ENCODE results near the gene RASIP1.
"Not testable (repeated sequence)": the region's sequence is repeated elsewhere in the genome, so short reads cannot be mapped to it uniquely, and the experiment has no call there.

The RASIP1 gene

DNA sequence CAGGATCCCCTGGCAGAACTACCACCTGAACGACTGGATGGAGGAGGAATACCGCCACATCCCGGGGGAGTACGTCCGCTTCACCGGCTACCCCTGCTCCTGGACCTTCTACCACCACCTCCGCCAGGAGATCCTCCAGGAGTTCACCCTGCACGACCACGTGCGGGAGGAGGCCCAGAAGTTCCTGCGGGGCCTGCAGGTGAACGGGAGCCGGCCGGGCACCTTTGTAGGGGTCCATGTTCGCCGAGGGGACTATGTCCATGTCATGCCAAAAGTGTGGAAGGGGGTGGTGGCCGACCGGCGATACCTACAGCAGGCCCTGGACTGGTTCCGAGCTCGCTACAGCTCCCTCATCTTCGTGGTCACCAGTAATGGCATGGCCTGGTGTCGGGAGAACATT, 37.1 kb downstream of the RASIP1 start:
- DNase-seq, result no peak

DNA sequence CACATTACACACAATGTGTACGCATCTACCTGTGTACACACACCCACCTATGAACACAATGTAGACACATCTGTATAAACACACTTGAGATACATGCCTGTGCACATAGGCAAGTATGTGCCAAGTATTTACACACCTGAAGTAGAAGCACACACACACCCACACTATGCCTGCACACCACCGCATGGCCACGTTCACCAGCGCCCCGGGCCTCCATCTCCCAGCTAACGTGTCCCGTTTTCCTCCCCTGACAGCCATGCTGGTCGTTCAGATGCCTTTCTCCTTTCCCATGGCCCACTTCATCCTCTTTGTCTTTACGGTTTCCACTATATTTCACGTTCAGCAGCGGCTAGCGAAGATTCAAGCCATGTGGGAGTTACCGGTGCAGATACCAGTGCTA, 37.7 kb downstream of the RASIP1 start:
- no peak for DNase-seq

DNA sequence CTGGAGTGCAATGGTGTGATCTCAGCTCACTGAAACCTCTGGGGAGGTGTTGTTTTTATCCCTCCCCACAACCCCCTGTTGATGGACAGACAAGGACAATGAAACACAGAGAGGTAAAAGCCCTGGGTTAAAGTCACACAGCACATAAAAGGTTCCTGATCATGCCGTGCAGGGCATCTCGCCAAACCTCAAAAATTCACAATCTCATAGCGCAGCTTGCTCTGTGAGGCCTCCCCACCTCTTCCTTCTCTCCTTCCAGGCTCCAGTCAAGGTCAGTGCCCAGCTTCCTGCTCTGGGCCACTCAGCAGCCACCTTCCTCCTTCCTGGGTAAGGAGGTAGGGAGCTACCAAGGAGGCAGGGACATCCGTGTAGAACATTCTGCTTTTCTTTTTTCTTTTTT, 42.4 kb downstream of the RASIP1 start:
- peak; percentile 91 for DNase-seq

DNA sequence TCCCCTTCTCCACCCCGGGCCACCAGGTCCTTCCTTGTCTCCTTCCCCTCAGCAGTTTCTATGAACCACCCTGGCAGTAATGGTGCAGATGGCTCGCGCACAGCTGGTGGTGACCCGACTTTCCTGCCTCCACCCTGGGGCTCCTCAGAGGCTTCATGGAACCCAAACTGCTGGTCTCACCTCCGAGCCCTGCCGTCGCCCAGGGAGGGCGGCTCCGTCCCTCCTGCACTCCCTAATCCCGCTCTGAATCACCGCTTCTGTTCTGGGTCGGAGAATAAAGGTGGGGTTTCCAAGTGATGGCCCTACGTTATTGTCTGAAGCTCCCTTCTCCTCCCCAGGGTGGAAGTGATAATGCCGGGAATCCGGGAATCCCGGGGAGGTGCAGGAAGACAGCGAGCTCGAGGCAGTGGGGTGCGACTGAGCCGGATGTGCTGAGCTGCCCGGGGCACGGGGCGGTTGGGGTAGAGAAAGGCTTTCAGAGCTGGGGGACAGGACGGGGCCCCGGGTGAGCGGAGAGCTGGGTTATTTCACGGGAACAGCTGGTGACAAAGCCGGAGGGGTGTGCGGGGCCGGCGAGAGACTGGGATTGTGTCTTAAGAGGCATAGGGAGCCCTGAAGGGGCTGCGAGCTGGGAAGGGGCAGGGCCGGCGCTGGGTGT, 43.9 kb downstream of the RASIP1 start:
- DNase-seq, result no peak

DNA sequence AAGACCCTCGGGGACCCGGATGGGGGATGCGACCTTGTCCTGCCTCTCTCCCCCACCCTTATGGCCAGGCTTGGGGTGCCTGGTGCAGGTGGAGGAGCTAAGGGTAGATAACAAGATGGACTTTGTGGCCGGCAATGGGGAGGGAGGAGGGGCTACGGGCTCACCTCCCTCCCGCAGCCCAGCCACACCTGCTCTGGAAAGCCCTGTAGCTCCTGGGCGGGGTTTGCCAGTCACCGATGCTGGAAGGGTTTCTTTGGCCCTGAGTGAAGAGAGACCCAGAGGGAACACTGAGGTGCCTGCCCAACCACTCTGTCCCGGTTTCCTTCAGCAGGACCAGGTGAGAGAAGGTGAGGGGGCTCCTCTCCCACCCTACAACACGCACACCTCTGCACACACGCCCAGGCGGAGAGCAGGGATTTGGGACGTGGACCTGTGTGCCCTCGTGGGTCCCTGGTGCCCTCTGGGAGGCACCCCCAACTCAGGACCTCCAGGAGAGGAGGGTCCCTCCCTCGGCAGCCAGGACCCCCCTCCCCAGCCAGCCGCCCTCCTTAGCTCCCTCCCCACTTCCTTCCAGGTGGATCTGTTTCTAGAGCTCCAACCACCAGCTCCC, 44.6 kb downstream of the RASIP1 start, which contains the start of gene FUT2:
Gene FUT2 (plus strand): TSS at position 229 of the 610 bp plus-strand sequence. CDS start 6,986 bp downstream, outside the sequence.
- DNase-seq, result no peak

DNA sequence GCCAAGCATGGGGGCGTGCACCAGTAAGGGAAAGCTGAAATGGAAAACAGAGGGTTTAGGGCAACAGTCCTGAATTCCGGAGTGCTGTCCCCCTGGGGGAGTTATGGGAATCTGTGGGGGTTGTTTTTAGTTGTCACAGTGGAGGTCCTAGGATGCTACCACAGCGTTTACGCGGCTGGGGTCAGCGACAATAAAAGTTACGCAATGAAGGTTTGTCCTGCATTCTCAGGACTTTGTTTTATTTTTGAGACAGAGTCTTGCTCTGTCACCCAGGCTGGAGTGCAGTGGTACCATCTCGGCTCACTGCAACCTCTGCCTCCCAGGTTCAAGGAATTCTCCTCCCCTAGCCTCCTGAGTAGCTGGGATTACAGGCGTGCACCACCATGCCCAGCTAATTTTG, 46.8 kb downstream of the RASIP1 start:
- DNase-seq, result not testable (repeated sequence)

DNA sequence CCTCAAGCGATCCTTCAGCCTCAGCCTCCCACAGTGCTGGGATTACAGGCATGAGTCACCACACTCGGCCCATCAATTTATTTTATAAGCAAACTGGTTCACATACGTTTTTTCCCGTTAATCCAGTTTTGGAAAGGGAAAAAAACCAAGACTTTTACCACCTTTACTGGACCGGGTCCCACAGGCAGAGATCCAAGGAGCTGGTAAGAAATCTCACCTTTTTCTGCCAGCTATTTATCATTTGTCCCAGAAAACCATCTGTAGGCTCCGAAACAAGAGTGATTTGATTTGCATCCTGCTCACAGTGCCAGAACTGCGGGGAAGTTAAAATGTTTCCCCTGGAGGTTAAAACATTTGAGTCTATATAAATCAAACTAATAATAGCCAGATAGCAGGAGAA, 51.0 kb downstream of the RASIP1 start:
- no peak for DNase-seq

DNA sequence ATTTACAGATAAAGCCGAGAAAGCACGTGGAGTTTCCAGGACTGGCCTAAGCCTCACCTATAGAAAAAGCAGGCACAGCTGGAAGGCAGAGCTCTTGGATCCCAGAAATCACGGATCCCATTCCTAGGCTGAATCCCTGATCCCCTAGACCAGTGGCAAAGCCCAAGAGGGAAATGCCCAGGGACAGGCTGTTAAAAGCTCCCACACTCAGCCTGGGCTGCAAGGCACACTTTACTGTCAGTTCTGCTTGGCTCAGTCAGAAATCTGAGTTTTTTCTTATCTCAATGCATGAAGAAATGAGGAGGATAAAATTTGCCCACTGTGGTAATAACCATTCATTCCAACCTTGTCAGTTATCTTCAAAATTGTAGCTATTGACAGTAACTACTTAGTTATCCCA, 52.6 kb downstream of the RASIP1 start:
- DNase-seq, result no peak

DNA sequence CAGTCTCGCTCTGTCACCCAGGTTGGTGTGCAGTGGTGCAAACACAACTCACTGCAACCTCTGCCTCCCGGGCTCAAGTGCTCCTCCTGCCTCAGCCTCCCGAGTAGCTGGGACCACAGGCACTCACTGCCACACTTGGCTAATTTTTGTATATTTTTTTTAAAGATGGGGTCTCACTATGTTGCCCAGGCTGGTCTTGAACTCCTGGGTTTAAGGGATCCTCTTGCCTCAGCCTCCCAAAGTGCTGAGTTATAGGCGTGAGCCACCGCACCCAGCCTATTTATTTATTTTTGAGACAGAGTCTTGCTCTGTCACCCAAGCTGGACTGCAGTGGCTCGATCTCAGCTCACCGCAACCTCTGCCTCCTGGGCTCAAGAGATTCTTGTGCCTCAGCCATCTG, 53.8 kb downstream of the RASIP1 start:
- DNase-seq, result not testable (repeated sequence)

DNA sequence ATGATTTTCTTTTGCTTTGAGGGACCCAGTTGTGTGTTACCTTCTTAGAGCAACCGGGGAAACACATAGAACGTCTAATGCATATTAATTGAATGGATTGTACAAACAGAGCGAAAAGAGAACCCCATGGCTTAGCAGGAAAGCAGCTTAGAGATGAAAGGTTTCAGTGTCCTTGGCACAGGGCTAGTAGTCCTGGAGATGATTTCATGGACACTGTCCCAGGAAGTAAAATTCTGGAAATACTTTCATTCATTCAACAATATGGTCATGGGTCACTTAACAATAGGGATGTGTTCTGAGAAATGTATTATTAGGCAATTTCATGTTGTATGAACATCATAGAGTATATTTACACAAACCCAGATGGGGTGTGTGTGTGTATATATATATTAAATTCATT, 54.3 kb downstream of the RASIP1 start:
- DNase-seq, result no peak

DNA sequence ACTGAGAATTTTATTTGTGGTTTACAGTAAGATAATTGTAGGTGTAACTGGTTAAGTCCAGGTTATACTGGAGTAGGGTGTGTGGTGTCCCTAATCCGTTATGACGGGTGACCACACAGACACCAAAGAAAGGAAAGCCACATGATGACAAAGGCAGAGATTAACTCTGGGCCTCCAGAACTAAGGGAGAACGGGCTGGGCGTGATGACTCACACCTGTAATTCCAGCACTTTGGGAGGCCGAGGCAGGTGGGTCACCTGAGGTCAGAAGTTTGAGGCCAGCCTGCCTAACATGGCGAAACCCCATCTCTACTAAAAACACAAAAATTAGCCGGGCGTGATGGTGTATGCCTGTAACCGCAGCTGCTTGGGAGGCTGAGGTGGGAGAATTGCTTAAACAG, 54.8 kb downstream of the RASIP1 start:
- no peak for DNase-seq

DNA sequence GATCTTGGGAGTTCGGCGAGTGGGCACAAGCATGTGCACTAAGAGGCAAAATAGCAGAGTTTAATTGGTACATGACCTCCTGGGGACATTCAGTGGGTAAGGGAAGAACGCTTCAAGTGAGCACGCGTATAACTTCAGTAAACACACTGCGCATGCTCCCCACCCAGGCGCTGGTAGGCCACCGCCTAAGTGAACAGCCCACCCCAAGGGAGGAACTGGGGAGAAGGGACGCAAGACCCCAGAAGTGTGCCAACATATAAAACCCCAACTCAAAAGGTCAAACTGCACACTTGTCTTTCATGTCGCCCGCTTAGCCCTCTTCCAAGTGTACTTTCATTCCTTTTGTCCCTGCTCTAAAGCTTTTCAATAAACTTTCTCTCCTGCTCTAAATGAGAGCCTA, 57.1 kb downstream of the RASIP1 start:
- peak; percentile 66 for DNase-seq

DNA sequence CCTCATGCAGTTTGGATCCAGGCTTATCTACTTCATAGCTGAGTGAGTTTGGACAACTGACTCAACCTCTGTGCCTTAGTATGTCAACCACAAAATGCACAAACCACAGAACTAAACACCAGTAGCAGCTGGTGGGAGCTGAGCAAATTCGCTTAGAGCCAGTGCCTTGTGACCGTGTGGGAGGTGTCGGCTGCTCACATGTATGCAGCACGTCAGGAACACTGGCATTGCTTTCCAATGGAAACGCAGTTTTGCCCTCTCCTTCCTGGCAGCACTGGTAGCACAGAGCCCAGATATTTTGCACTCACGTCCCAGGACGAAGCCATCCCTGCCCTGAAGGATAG, 59.3 kb downstream of the RASIP1 start:
- peak; percentile 92 for DNase-seq

DNA sequence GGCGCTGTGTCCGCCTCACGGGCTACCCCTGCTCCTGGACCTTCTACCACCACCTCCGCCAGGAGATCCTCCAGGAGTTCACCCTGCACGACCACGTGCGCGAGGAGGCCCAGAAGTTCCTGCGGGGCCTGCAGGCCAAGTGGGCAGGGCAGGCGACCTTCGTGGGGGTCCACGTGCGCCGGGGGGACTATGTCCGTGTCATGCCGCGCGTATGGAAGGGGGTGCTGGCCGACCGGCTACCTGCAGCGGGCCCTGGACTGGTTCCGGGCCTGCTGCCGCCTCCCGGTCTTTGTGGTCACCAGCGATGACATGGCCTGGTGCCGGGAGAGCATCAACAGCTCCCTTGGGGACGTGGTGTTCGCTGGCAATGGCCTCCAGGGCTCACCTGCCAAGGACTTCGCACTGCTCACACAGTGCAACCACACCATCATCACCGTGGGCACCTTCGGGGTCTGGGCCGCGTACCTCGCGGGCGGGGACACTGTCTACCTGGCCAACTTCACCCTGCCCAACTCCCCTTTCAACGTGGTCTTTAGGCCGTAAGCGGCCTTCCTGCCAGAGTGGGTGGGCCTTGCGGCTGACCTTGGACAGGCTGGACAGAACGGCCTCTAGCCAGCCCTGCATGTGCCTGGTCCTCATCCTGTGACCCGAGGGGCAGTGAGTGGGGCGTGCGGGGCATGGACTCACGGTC, 59.8 kb downstream of the RASIP1 start:
- DNase-seq, result no peak

DNA sequence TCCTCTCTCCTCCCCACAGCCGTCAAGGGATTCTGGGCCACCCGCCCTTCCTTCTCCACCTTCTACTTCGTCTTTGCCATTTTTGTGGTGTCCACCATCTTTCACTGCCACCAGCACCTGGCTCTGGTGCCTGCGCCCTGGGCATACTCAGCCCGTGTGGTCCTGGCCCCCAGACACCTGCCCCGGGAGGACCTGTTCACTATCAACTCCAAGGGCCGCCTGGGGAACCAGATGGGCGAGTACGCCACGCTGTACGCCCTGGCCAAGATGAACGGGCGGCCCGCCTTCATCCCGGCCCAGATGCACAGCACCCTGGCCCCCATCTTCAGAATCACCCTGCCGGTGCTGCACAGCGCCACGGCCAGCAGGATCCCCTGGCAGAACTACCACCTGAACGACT, 60.4 kb downstream of the RASIP1 start:
- not testable (repeated sequence) for DNase-seq

DNA sequence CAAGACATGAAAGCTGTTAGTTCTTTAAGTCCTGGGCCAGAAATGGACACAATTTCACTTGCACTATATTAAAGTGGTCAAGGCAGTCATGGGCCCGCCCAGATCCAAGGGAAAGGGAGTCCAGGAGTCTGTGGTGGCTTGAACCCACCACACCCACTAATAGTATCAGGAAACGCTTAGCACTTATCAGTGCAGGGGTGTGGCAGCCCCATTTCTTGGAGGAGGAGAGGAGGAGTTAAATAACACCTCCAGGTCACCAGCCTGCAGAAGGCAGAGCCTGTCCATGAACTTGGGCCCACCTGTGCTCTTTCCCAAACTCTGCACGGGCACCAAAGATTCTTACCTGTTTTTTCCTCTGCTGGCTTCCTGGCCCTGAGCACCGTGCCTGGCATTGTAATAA, 62.2 kb downstream of the RASIP1 start:
- DNase-seq, result peak; percentile 80

DNA sequence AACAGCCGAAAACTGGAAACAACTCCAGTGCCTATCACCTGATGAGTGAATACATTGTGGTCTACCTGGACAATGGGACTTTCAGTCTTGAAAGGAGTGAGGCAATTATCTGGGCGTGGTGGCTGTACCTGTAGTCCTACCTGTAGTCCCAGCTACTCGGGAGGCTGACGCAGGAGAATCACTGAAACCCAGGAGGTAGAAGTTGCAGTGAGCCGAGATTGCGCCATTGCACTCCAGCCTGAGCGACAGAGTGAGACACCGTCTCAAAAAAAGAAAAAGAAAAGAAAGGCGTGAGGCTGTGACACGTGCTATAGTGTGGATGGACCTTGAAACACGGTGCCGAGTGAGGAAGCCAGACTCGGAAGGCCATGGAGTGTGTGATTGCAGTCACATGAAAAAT, 63.5 kb downstream of the RASIP1 start:
- no peak for DNase-seq

DNA sequence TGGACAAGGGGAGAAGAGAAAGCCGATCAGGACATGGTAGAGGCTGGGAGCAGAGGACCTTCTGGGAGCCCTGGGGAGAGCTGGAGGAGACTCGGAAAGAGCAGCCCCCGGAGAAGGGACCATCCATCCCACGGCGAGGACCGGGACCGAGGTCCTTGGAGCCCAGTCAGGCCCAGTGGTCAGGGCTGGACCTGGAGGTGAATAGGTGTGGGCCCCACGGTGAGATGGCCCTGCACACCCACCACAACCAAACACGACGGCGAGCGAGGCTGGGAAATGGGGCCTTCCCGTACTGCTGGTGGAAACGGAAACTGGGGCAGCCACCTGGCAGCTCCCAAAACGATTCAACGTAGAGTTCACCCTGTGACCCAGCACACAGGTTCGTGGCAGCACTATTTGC, 63.9 kb downstream of the RASIP1 start:
- DNase-seq, result no peak

DNA sequence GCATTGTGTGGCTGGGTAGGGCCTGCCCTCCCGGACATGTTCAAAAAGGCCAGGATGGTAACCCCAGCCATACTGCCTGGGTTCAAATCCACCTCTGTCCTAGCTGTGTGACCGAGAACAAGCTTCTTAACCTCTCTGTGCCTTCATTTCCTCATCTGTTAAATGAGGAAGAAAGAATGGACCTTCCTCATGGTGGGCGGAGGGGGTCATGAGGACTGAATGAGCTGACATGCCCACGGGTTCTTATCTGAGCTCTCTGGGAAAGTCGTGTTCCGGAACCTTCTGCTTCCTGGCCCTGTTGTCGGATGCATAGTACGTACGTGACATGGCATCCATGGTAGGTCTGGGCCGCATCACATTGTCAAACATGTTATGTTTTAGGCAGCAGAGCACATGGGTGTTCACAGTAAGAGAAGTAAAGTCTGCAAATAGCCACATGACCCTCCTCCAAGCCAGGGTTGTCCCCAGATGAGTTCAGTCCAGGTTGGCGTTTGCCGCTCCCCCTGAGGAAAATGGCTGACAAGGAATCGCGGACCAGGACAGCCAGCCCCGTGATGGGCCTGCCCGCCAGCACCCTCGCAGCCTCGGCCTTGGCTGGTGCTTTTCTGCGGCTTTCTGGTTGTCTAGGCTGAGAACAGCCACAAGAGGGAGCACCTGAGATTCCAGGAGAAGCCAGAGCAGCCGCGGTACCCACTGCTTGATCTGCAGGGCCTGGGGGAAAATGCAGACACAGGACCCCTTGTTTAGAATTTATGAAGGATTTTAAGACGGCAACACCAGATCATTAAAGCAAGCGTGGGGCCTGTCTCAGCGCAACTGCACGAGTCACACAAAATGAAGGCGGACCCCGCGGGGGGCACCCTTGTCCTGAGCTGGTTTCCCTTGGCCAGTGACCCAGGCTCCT, 65.2 kb downstream of the RASIP1 start:
- DNase-seq, result peak; percentile 95

DNA sequence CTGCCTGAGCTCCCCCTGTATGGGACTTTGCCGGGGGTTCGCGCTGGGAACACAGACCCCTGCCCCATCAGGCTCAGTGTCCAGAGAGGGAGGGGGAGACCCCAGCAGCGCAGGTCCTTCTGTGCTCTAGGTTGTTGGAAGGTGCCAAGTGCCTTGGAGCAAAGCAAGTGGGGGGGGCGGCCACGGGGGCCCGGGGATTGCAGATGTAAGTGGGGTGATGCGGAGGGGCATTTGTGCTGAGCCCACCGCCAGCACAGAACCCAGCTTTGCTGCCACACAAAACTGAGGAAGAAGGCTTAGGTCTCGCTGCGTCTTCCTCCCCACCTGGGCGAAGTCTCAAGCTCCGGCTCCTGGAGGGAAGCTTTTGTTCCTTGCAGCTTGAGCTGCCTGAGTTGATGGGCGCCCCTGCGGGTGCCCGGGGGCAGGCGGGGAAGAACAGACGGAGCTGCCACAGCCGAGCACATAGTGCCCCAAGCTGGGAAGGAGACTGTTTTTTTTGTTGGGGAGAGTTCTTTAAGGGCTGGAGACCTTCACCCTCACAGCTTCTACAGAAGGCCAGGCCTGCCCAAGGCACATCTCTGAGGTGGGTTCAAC, 66.1 kb downstream of the RASIP1 start:
- DNase-seq, result no peak

DNA sequence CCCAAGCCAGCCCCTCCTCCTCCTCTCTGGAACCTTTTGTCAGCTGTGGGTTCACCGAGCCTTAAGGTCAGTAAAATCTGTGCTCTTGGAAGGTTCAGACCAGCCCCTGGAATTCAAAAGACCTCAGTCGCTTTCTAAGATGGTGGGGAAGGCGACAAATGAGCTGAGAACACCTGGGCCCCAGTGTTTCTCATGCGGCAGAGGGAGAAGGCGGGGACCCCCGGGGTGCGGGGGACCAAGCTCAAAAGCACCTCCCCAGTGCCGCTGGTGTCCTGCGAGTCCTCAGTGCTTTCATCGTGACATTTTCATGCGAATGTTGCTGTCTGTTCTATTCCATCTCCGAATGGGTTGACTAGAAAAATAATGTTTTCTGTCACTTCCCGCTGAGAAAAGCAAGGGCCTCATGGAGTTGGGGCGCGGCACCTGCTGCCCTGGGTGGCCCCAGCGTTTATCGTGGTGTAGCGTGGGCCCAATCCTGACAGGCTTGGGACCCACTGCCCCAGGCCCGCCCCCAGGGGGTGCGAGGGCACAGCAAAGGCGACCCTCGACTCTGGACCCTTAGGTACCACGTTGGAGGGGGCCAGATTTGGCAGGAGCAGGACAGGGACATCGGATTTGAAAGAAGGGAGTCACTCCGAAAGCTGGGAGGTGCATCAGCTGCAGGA, 66.8 kb downstream of the RASIP1 start:
- DNase-seq, result no peak

DNA sequence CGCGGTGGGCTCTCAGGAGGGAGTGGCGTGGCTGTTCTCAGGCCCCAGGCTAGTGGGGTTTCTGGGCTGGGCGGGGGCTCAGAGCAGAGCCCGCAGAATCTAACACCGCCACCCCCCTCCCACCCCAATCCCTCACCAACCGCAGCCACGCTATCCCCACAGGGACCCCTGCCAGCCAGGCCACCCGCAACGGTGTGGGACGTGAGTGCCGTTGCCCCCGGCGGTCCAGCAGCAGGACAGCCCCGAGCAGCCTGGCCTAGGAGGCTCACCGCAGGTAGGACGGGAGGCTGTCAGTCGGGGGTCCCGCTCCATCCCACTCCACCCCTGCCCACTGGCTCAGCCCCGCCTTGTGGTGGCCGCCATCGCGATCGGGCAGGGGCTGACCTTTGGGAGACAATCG, 67.4 kb downstream of the RASIP1 start, which contains the start of gene NTN5:
Gene NTN5 (minus strand): TSS at position 24 of the 400 bp plus-strand sequence. CDS start 2,031 bp downstream, outside the sequence.
- DNase-seq, result no peak
